HG02759 (cell line): Measurements from ENCODE around the gene FBXW9.
"Not testable (repeated sequence)": the region's sequence is repeated elsewhere in the genome, so short reads cannot be mapped to it uniquely, and the experiment has no call there.

ENCODE experiments used
- ATAC-seq: cut with Tn5 transposase; IDR thresholded peaks from one replicate; pipeline ENCODE4 v1.9.1; 2021; ENCODE audit warnings: mild to moderate bottlenecking, moderate library complexity; ENCODE audit not compliant: unreplicated experiment

Gene FBXW9

GRCh38 chr19:12657966-12658365, 38.5 kb downstream of the FBXW9 start:
- no peak for ATAC-seq

GRCh38 chr19:12656899-12657571, 39.4 kb downstream of the FBXW9 start:
- ATAC-seq: no peak

- no peak for ATAC-seq
Observed at GRCh38 chr19:12655546-12655945, 40.9 kb downstream of the FBXW9 start.

- ATAC-seq: no peak
Observed at GRCh38 chr19:12652219-12652618, 44.2 kb downstream of the FBXW9 start.

- ATAC-seq: no peak
Observed at GRCh38 chr19:12649941-12650340, 46.5 kb downstream of the FBXW9 start.

- no peak for ATAC-seq
Observed at GRCh38 chr19:12648088-12648487, 48.3 kb downstream of the FBXW9 start.

GRCh38 chr19:12647490-12648071, 48.9 kb downstream of the FBXW9 start:
- ATAC-seq: no peak

- no peak for ATAC-seq
Observed at GRCh38 chr19:12647047-12647446, 49.4 kb downstream of the FBXW9 start.

GRCh38 chr19:12646551-12646950, 49.9 kb downstream of the FBXW9 start:
- no peak for ATAC-seq

GRCh38 chr19:12643716-12644115, 52.7 kb downstream of the FBXW9 start:
- not testable (repeated sequence) for ATAC-seq

GRCh38 chr19:12642506-12642905, 53.9 kb downstream of the FBXW9 start:
- ATAC-seq: no peak

GRCh38 chr19:12641456-12641855, 55.0 kb downstream of the FBXW9 start:
- ATAC-seq: no peak

GRCh38 chr19:12639901-12640613, 56.4 kb downstream of the FBXW9 start:
- ATAC-seq: no peak
